ENCODE data around the gene TBC1D12. TPM values are rescaled to one million over a fixed set of nuclear protein-coding genes. Genes with fewer than 3 reads are reported as not detected.

Gene TBC1D12
- total and polyA plus RNA-seq, 3 donors from 2014 or later, result 19.4 to 23.1 (median 22.3) TPM

DNA sequence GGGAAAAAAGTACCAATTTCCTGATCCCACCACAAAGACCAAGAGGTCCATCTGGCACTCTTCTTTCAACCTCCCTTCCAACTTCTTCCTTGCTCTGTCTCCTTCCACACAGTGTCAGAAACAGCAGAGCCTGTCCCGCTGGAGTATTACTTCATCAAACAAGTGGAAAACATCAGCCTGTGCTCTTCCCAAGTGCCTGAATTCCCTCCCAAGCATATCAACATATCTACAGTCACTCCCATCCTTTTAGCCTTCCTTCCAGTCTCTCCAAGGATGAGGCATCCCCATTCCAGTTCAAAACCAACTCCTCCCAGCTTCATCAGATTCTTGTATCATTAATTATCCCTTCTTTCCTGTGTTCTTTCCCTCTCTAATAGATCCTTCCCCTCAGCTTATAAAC, 37.9 kb upstream of the TBC1D12 start:
- no peak overlapping the region for H3K27ac ChIP-seq
- TF ChIP-seq CTCF (IDR thresholded peaks at IDR 0.05), result no peak
- no peak for TF ChIP-seq POLR2A (IDR thresholded peaks at IDR 0.05)
- no peaks in the 10 kb centered on the region for H3K9me3 ChIP-seq
- DNase-seq, result no peak
- intact Hi-C loops (cut with DNase I; ENCODE audit: low total_unique reads), result no loop called here
- H3K36me3 ChIP-seq (ENCODE audit: low read depth, missing control alignments), result no peaks in the 10 kb centered on the region
- 45 to 75% methylated on average over 1 of the region's 1 CpG for WGBS, 2 donors
- no peak overlapping the region for H3K4me3 ChIP-seq
- H3K27me3 ChIP-seq, result no peaks in the 10 kb centered on the region
- no peaks in the 10 kb centered on the region for H3K4me1 ChIP-seq

GRCh38 chr10:94366382-94366781, 36.0 kb upstream of the TBC1D12 start:
- whole genome bisulfite sequencing, 2 donors, result 90 to 92% methylated on average over 3 of the region's 3 CpGs
- Histone ChIP-seq H3K27me3 (no peaks in the 10 kb centered on the region), H3K4me3 (no peak overlapping the region), H3K27ac (no peak overlapping the region), H3K9me3 (no peaks in the 10 kb centered on the region), H3K4me1 (no peaks in the 10 kb centered on the region), H3K36me3 (ENCODE audit: low read depth, missing control alignments) (no peaks in the 10 kb centered on the region)
- no peak for TF ChIP-seq POLR2A (IDR thresholded peaks at IDR 0.05)
- no peak for TF ChIP-seq CTCF (IDR thresholded peaks at IDR 0.05)
- no peak for DNase-seq
- intact Hi-C loops (cut with DNase I; ENCODE audit: low total_unique reads), result no loop called here

GRCh38 chr10:94370501-94370900, 31.8 kb upstream of the TBC1D12 start:
- Histone ChIP-seq H3K27ac (no peak overlapping the region), H3K4me3 (no peak overlapping the region), H3K9me3 (no peaks in the 10 kb centered on the region), H3K4me1 (no peaks in the 10 kb centered on the region), H3K27me3 (no peaks in the 10 kb centered on the region), H3K36me3 (ENCODE audit: low read depth, missing control alignments) (no peaks in the 10 kb centered on the region)
- 71 to 76% methylated on average over 2 of the region's 2 CpGs for WGBS, 2 donors
- no peak for DNase-seq
- intact Hi-C loops (cut with DNase I; ENCODE audit: low total_unique reads), result no loop called here
- no peak for TF ChIP-seq CTCF (IDR thresholded peaks at IDR 0.05)
- no peak for TF ChIP-seq POLR2A (IDR thresholded peaks at IDR 0.05)

GRCh38 chr10:94375374-94375773, 27.0 kb upstream of the TBC1D12 start:
- Histone ChIP-seq H3K4me3 (no peak overlapping the region), H3K9me3 (no peaks in the 10 kb centered on the region), H3K4me1 (no peaks in the 10 kb centered on the region), H3K27ac (no peak overlapping the region), H3K36me3 (ENCODE audit: low read depth, missing control alignments) (no peaks in the 10 kb centered on the region), H3K27me3 (no peaks in the 10 kb centered on the region)
- no peak for TF ChIP-seq CTCF (IDR thresholded peaks at IDR 0.05)
- no peak for TF ChIP-seq POLR2A (IDR thresholded peaks at IDR 0.05)
- no peak for DNase-seq
- 96 to 97% methylated on average over 1 of the region's 1 CpG for WGBS, 2 donors
- intact Hi-C loops (cut with DNase I; ENCODE audit: low total_unique reads), result no loop called here

DNA sequence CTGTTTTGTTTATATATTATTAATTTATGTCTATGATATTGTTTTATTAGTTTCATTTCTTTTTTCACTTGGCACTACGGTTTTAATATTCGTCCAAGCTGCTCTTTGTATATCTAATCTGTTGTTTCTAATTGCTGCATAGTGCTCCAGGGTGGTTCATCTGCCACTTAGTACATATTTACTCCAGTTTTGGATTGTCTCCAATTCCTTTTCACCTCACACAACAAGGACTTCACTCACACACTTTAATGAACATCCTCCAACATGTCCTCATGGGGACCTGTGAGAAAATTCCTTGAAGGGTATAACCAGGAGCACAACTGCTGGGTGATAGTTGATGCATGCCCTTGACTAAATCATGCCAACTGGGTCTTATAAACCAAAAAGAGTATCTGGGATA, 25.5 kb upstream of the TBC1D12 start:
- Histone ChIP-seq H3K4me1 (no peaks in the 10 kb centered on the region), H3K36me3 (ENCODE audit: low read depth, missing control alignments) (no peaks in the 10 kb centered on the region), H3K27me3 (no peaks in the 10 kb centered on the region), H3K9me3 (no peaks in the 10 kb centered on the region), H3K4me3 (no peak overlapping the region), H3K27ac (no peak overlapping the region)
- intact Hi-C loops (cut with DNase I; ENCODE audit: low total_unique reads), result no loop called here
- WGBS, 2 donors, result 57 to 71% methylated on average over 2 of the region's 2 CpGs
- TF ChIP-seq POLR2A (IDR thresholded peaks at IDR 0.05) (no peak), CTCF (IDR thresholded peaks at IDR 0.05) (no peak)
- DNase-seq, result no peak

Measured in testis (tissue), 3 donors.